ENCODE data around the gene SLC16A10.

- no peak for TF ChIP-seq CTCF (IDR thresholded peaks at IDR 0.05)
- TF ChIP-seq POLR2A (IDR thresholded peaks at IDR 0.05), result no peak
Observed at GRCh38 chr6:111047244-111047643, 40.1 kb upstream of the SLC16A10 start.
